ENCODE measurements around the gene CASKIN1.

GRCh38 chr16:2148714-2149629 lies 47.4 kb downstream of the CASKIN1 start:
- TF ChIP-seq CTCF (IDR thresholded peaks at IDR 0.05), result no peak
- TF ChIP-seq POLR2A (IDR thresholded peaks at IDR 0.05), result no peak

Data from lower leg skin (tissue), 3 donors.